Ecto neural progenitor cell (in vitro differentiated cells): ENCODE results near the gene TADA2A.
A peak's percentile ranks its signal among the peaks of the same experiment; 100 is the strongest.

Experiments used
- DNase-seq: peaks from one replicate; pipeline ENCODE4 v3.0.0-alpha.2; 2018; ENCODE audit warnings: low spot score

TADA2A gene

GRCh38 chr17:37406635-37407461, at the start of gene TADA2A, which contains the start of gene ACACA:
TADA2A (plus strand) TSS chr17:37406886; CDS start chr17:37411366, 4,480 bp downstream.
ACACA (minus strand) TSS chr17:37406836; CDS start chr17:37406299, 537 bp downstream.
- DNase-seq, result peak; percentile 95

- DNase-seq, result peak; percentile 93
Observed at GRCh38 chr17:37358098-37358829, 48.4 kb upstream of the TADA2A start.

GRCh38 chr17:37358830-37359681, 47.6 kb upstream of the TADA2A start:
- peak; percentile 100 for DNase-seq

- DNase-seq, result no peak
Observed at GRCh38 chr17:37359682-37360188, 47.0 kb upstream of the TADA2A start.

GRCh38 chr17:37360632-37361031, 46.1 kb upstream of the TADA2A start:
- no peak for DNase-seq

- no peak for DNase-seq
Observed at GRCh38 chr17:37361543-37361942, 45.1 kb upstream of the TADA2A start.

GRCh38 chr17:37365589-37365988, 41.1 kb upstream of the TADA2A start:
- no peak for DNase-seq

- DNase-seq, result no peak
Observed at GRCh38 chr17:37368577-37368976, 38.1 kb upstream of the TADA2A start.

- DNase-seq, result peak; percentile 78
Observed at GRCh38 chr17:37373530-37374159, 33.0 kb upstream of the TADA2A start.

- no peak for DNase-seq
Observed at GRCh38 chr17:37375706-37376105, 31.0 kb upstream of the TADA2A start, which contains the start of gene C17orf78. C17orf78 (plus strand) TSS chr17:37375985; CDS start chr17:37376093, 108 bp downstream.

GRCh38 chr17:37382056-37382455, 24.6 kb upstream of the TADA2A start:
- DNase-seq, result no peak

GRCh38 chr17:37384560-37385149, 22.0 kb upstream of the TADA2A start:
- no peak for DNase-seq

GRCh38 chr17:37385474-37385990, 21.2 kb upstream of the TADA2A start:
- DNase-seq, result no peak

- no peak for DNase-seq
Observed at GRCh38 chr17:37386462-37386861, 20.2 kb upstream of the TADA2A start.

- DNase-seq, result no peak
Observed at GRCh38 chr17:37388266-37388665, 18.4 kb upstream of the TADA2A start.

- DNase-seq, result no peak
Observed at GRCh38 chr17:37389160-37389559, 17.5 kb upstream of the TADA2A start.

- no peak for DNase-seq
Observed at GRCh38 chr17:37391146-37391545, 15.5 kb upstream of the TADA2A start.

- DNase-seq, result no peak
Observed at GRCh38 chr17:37392024-37392590, 14.6 kb upstream of the TADA2A start.

GRCh38 chr17:37393352-37393751, 13.3 kb upstream of the TADA2A start:
- DNase-seq, result no peak

GRCh38 chr17:37399265-37399803, 7.4 kb upstream of the TADA2A start:
- no peak for DNase-seq
